PC-3 (cell line): ENCODE results near the gene ATXN10. TPM values are rescaled to one million over a fixed set of nuclear protein-coding genes. Genes with fewer than 3 reads are reported as not detected.

Source experiments
- ATAC-seq: fragments of 200-7000 bp; cut with Tn5 transposase; 2 replicates; pipeline ENCODE4 v1.9.1; 2020; ENCODE audit warnings: mild to moderate bottlenecking, moderate library complexity
- BruUV-seq: library from RNA; stranded (reverse); fragments of 400-500 nt; replicated peaks from 2 replicates; lab custom pipeline; 2021; lab: Mats Ljungman, UMichigan
- CTCF ChIA-PET: fragments of 300-600 bp; sonication (Branson Sonifier 250); formaldehyde crosslinking; loops from one replicate; lab custom pipeline; 2022; ENCODE audit warnings: antibody characterized with exemption; lab: Charles Lee
- POLR2A ChIA-PET: fragments of 300-600 bp; sonication (Branson Sonifier 250); formaldehyde crosslinking; loops from one replicate; lab custom pipeline; 2022; ENCODE audit warnings: antibody characterized with exemption; ENCODE audit not compliant: unreplicated experiment; lab: Charles Lee
- DNase-seq: peaks from one replicate; pipeline ENCODE4 v3.0.0-alpha.2; 2015
- H2AFZ ChIP-seq: fragments of 300-600 bp; sonication (generic); 2 replicates; pipeline ENCODE4 v1.6.0; 2016; ENCODE audit warnings: antibody characterized with exemption, low read length
- H3F3A ChIP-seq: fragments of 300-600 bp; sonication (generic); one replicate; pipeline ENCODE4 v1.6.0; 2017; ENCODE audit warnings: antibody characterized with exemption, low read length, control low read depth, mild to moderate bottlenecking; ENCODE audit not compliant: unreplicated experiment
- H3K27ac ChIP-seq: fragments of 300-600 bp; sonication (generic); 2 replicates; pipeline ENCODE4 v1.5.1; 2016; ENCODE audit warnings: mild to moderate bottlenecking, low read length
- H3K27me3 ChIP-seq: fragments of 300-600 bp; sonication (generic); 2 replicates; pipeline ENCODE4 v1.6.1; 2016; ENCODE audit warnings: low read length, mixed read lengths
- H3K36me3 ChIP-seq: fragments of 300-600 bp; sonication (generic); 2 replicates; pipeline ENCODE4 v1.6.1; 2016; ENCODE audit warnings: low read depth, mixed run types, low read length, mixed read lengths
- H3K4me1 ChIP-seq: fragments of 300-600 bp; sonication (generic); 2 replicates; pipeline ENCODE4 v1.5.1; 2016; ENCODE audit warnings: low read length; ENCODE audit not compliant: insufficient read depth
- H3K4me2 ChIP-seq: fragments of 300-600 bp; sonication (generic); 2 replicates; pipeline ENCODE4 v1.6.0; 2016; ENCODE audit warnings: low read length
- H3K4me3 ChIP-seq: fragments of 300-600 bp; sonication (generic); 2 replicates; pipeline ENCODE4 v1.5.1; 2016; ENCODE audit warnings: mild to moderate bottlenecking, low read length, mixed read lengths
- H3K79me2 ChIP-seq: fragments of 300-600 bp; sonication (generic); 2 replicates; pipeline ENCODE4 v1.6.1; 2017; ENCODE audit warnings: low read length, mixed read lengths
- H3K9ac ChIP-seq: fragments of 300-600 bp; sonication (generic); 2 replicates; pipeline ENCODE4 v1.6.0; 2016; ENCODE audit warnings: mild to moderate bottlenecking, low read length
- H3K9me2 ChIP-seq: fragments of 300-600 bp; sonication (generic); replicated peaks from 2 replicates; pipeline ENCODE4 v1.6.1; 2016; ENCODE audit warnings: mixed run types, low read length, mixed read lengths
- H3K9me3 ChIP-seq: fragments of 300-600 bp; sonication (generic); 2 replicates; pipeline ENCODE4 v1.6.1; 2016; ENCODE audit warnings: low read length, mixed read lengths
- H4K20me1 ChIP-seq: fragments of 300-600 bp; sonication (generic); 2 replicates; pipeline ENCODE4 v1.6.1; 2016; ENCODE audit warnings: low read length, mixed read lengths
- CTCF ChIP-seq: fragments of 300-600 bp; sonication (generic); conservative IDR thresholded peaks from 2 replicates; pipeline ENCODE4 v1.5.1; 2017; ENCODE audit warnings: antibody characterized with exemption, low read depth, mild to moderate bottlenecking, low read length
- EZH2 ChIP-seq: fragments of 300-600 bp; sonication (generic); IDR thresholded peaks from one replicate; pipeline ENCODE4 v1.6.1; 2017; ENCODE audit warnings: antibody characterized with exemption, mild to moderate bottlenecking, low read length; ENCODE audit not compliant: unreplicated experiment
- EZH2phosphoT487 ChIP-seq: fragments of 300-600 bp; sonication (generic); IDR thresholded peaks from 2 replicates; pipeline ENCODE4 v1.6.1; 2018; ENCODE audit warnings: mild to moderate bottlenecking, antibody characterized with exemption, low read length, borderline replicate concordance
- intact Hi-C: fragments of 100-400 bp; cut with micrococcal nuclease; formaldehyde crosslinking; loops from 2 replicates; pipeline ENCODE4 v1.9.0; 2023
- total RNA-seq: library from RNA; depleted of rRNA; stranded (reverse); fragments of >200 nt; gene quantifications from 2 replicates; pipeline ENCODE4 v1.2.3, GENCODE V29; 2014

The ATXN10 gene
- total RNA-seq, 1 experiment from 2014 or later: 40.6 TPM

GRCh38 chr22:45804986-45805325 lies 133.3 kb downstream of the ATXN10 start:
- Histone ChIP-seq H3K4me1 (peaks cover 44% of the 10 kb centered on the region), H3K36me3 (peaks cover 7% of the 10 kb centered on the region), H3K79me2 (peaks cover 9% of the 10 kb centered on the region; the same call in 1 of the 2 replicates), H3K4me2 (peak overlapping the region; percentile 61), H3K27ac (peak overlapping the region; percentile 79), H3K4me3 (0 out of 2 replicates have a peak overlapping the region, but pooled peaks have one; percentile 28), H3F3A (no peaks in the 10 kb centered on the region), H4K20me1 (no peaks in the 10 kb centered on the region), H2AFZ (no peak overlapping the region), H3K9ac (no peak overlapping the region), H3K27me3 (no peaks in the 10 kb centered on the region), H3K9me2 (no peaks in the 10 kb centered on the region), H3K9me3 (no peaks in the 10 kb centered on the region)
- no peak for TF ChIP-seq CTCF
- ChIA-PET CTCF (no interaction called here), POLR2A (no interaction called here)
- intact Hi-C loops: loop anchor here (1.0 to 10.0 kb wide), 4 partner anchors 20 to 120 kb away; no protein-coding TSS in a partner anchor
- ATAC-seq: peak; percentile 95
- peak; percentile 92 for DNase-seq
- BruUV-seq: no TSS peak

GRCh38 chr22:45805413-45805812 lies 133.8 kb downstream of the ATXN10 start:
- peak overlapping the region; percentile 79 for H3K27ac ChIP-seq
- POLR2A ChIA-PET: no interaction called here
- H3K4me3 ChIP-seq: no peak overlapping the region
- peak overlapping the region; percentile 61 for H3K4me2 ChIP-seq
- no peak overlapping the region for H2AFZ ChIP-seq
- H3K9ac ChIP-seq: no peak overlapping the region
- DNase-seq: peak; percentile 11
- no peaks in the 10 kb centered on the region for H3F3A ChIP-seq
- H3K36me3 ChIP-seq: peaks cover 7% of the 10 kb centered on the region
- intact Hi-C loops: loop anchor here (1.0 to 10.0 kb wide), 4 partner anchors 20 to 121 kb away; no protein-coding TSS in a partner anchor
- no peaks in the 10 kb centered on the region for H3K9me2 ChIP-seq
- peaks cover 9% of the 10 kb centered on the region; the same call in 1 of the 2 replicates for H3K79me2 ChIP-seq
- H3K9me3 ChIP-seq: no peaks in the 10 kb centered on the region
- TF ChIP-seq EZH2 (no peak), CTCF (no peak), EZH2phosphoT487 (no peak)
- ATAC-seq: no peak
- H3K27me3 ChIP-seq: no peaks in the 10 kb centered on the region
- no TSS peak for BruUV-seq
- CTCF ChIA-PET: no interaction called here
- peaks cover 44% of the 10 kb centered on the region for H3K4me1 ChIP-seq
- H4K20me1 ChIP-seq: no peaks in the 10 kb centered on the region

GRCh38 chr22:45807156-45807915 lies 135.7 kb downstream of the ATXN10 start:
- POLR2A ChIA-PET: no interaction called here
- H2AFZ ChIP-seq: no peak overlapping the region
- no peaks in the 10 kb centered on the region for H3K27me3 ChIP-seq
- H3K4me3 ChIP-seq: no peak overlapping the region
- H3K9ac ChIP-seq: 0 out of 2 replicates have a peak overlapping the region, but pooled peaks have one; percentile 20
- H3K79me2 ChIP-seq: peaks cover 9% of the 10 kb centered on the region; the same call in 1 of the 2 replicates
- TF ChIP-seq EZH2phosphoT487: no peak
- no peak for TF ChIP-seq EZH2
- no peak for TF ChIP-seq CTCF
- H3F3A ChIP-seq: no peaks in the 10 kb centered on the region
- peaks cover 11% of the 10 kb centered on the region for H3K36me3 ChIP-seq
- H3K9me2 ChIP-seq: no peaks in the 10 kb centered on the region
- H3K4me2 ChIP-seq: peak overlapping the region; percentile 18; the same call in 1 of the 2 replicates
- H3K4me1 ChIP-seq: peaks cover 44% of the 10 kb centered on the region
- no peak for ATAC-seq
- CTCF ChIA-PET: no interaction called here
- peak; percentile 55 for DNase-seq
- intact Hi-C loops: loop anchor here (10.0 kb wide), 1 partner anchor 123 kb away; no protein-coding TSS in a partner anchor
- BruUV-seq: no TSS peak
- H4K20me1 ChIP-seq: no peaks in the 10 kb centered on the region
- H3K27ac ChIP-seq: peak overlapping the region; percentile 79
- H3K9me3 ChIP-seq: no peaks in the 10 kb centered on the region
